ENCODE results near the gene SLC15A2.

DNA sequence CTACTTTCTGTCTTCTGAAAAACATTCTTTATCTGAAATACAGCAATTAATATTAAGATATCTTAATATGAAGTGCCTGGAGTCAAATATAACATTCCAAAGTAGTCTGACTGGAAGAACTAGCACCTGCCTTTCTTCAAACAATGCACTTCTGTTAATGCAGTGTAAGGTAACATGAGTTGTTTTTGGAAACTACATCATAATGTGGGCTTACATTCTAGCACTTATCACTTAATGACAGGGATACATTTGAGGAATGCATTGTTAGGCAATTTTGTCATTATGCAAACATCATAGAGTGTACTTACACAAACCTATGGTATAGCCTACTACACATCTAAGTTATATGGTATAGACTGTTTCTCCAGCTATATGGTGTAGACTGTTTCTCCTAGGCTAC lies 49.2 kb downstream of the SLC15A2 start:
- TF ChIP-seq POLR2A (IDR thresholded peaks at IDR 0.05; ENCODE audit: low read length) (no peak), GATA1 (IDR thresholded peaks at IDR 0.05; ENCODE audit: low read depth, low read length) (no peak)
